Tibial nerve (tissue), 4 donors: Measurements from ENCODE around the gene ACSL5. TPM values are rescaled to one million over a fixed set of nuclear protein-coding genes. Genes with fewer than 3 reads are reported as not detected.
A peak's percentile ranks its signal among the peaks of the same experiment; 100 is the strongest.

Experiments used
- DNase-seq, 2 donors: peaks; one replicate each; pipeline ENCODE4 v3.0.0-alpha.2; 2019; ENCODE audit warnings: low spot score in 2 of 2
- H3K27ac ChIP-seq, 4 donors: fragments of 200-600 bp; sonication (generic) in 3 of 4; one replicate each; pipeline ENCODE4 v1.5.1; 2017 to 2019; ENCODE audit warnings: mild to moderate bottlenecking in 1 of 4
- H3K27me3 ChIP-seq, 2 donors: fragments of 200-600 bp; sonication (generic) in 1 of 2; one replicate each; pipeline versions ENCODE4 v1.5.1 to v1.6.0; 2017 to 2019
- H3K36me3 ChIP-seq, 3 donors: fragments of 200-600 bp; sonication (generic); one replicate each; pipeline ENCODE4 v1.5.1; 2018 to 2019
- H3K4me1 ChIP-seq, 4 donors: fragments of 200-600 bp; sonication (generic) in 3 of 4; one replicate each; pipeline ENCODE4 v1.5.1; 2017 to 2019
- H3K4me3 ChIP-seq, 4 donors: fragments of 200-600 bp; sonication (generic) in 3 of 4; one replicate each; pipeline ENCODE4 v1.5.1; 2017 to 2019; ENCODE audit warnings: mild to moderate bottlenecking in 1 of 4, moderate library complexity in 1 of 4
- H3K9me3 ChIP-seq, 4 donors: fragments of 200-600 bp; sonication (generic) in 3 of 4; one replicate each; pipeline ENCODE4 v1.5.1; 2017 to 2019
- CTCF ChIP-seq, 5 experiments: fragments of 200-600 bp in 3 of 5; fragments of 450-650 bp in 2 of 5; sonication (generic) in 3 of 5; IDR thresholded peaks; one replicate each; pipeline ENCODE4 v1.5.1; 2016 to 2019; ENCODE audit warnings: antibody characterized with exemption in 5 of 5, mild to moderate bottlenecking in 3 of 5, moderate library complexity in 2 of 5
- EP300 ChIP-seq, 2 donors: sonication (generic); formaldehyde crosslinking; IDR thresholded peaks; one replicate each; pipeline ENCODE4 v1.6.1; 2017; ENCODE audit warnings: antibody characterized with exemption in 2 of 2, mild to moderate bottlenecking in 1 of 2
- POLR2A ChIP-seq, 2 donors: fragments of 450-650 bp; IDR thresholded peaks; one replicate each; pipeline ENCODE4 v1.6.1; 2017; ENCODE audit warnings: antibody characterized with exemption in 2 of 2, mild to moderate bottlenecking in 2 of 2, moderate library complexity in 2 of 2
- WGBS, 2 donors: methylation state at CpG; one replicate each; pipeline ENCODE4 v1.1.5; 2018; 5-methylcytosine and 5-hydroxymethylcytosine counted together
- total RNA-seq, 4 donors: library from RNA; depleted of rRNA; stranded (reverse); fragments of >200 nt; gene quantifications; one replicate each; pipeline ENCODE4 v1.1.0, GENCODE V29; 2016

ACSL5 gene
- total RNA-seq, 4 donors from 2014 or later: 12.2 to 22.7 (median 13.1) TPM

- Histone ChIP-seq H3K27me3 (no peaks in the 10 kb centered on the region), H3K4me1 (peaks cover 0 to 27% (median 6%) of the 10 kb centered on the region in 4 donors), H3K9me3 (no peaks in the 10 kb centered on the region), H3K27ac (peak overlapping the region; percentile 69 to 85 (median 78)), H3K36me3 (no peaks in the 10 kb centered on the region), H3K4me3 (no peak overlapping the region)
- TF ChIP-seq EP300 (IDR thresholded peaks at IDR 0.05) (peak; percentile 40 to 60), CTCF (IDR thresholded peaks at IDR 0.05) (no peak)
- WGBS, 2 donors: 60 to 65% methylated on average over 13 of the region's 13 CpGs
- DNase-seq: peak; percentile 54 to 68
Observed at GRCh38 chr10:112360308-112361270, 13.3 kb upstream of the ACSL5 start.

DNA sequence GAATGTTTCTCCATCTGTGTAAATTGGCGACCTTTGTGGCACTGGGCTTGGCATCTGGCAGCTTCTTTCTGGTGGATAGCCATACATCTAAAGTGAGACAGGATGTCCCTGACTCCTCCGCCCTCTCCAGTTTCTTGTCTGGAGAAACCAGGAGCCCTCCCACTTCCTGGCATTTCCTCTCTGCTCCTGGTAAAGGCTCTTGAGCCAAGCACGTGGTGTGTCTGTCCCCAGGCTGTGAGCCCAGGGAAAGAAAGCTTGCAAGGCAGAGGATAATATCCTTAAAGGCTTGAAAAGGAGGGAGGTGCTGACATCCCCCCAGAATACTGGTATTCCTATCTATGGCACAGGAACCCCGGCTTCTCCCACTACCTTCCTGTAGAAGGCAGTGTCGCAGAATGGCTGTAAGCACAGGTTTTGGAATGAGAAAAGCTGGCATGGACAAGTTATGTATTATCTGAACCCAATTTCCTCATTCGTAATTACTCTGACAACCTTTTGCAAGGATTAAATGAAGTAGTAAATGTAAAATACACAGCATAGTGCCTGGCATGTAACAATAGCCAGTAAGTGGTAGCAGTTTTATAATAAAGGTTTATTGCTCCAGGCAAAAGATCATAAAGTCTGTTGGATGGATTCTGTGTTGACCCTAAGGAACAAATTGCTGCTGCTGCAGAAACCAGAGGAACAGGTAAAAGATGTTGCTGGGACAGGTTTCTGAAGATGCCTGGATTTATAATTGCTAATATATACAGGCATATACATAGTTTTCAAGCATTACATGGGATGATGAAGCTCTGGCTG is 11.8 kb upstream of the ACSL5 start:
- no peak overlapping the region for H3K4me3 ChIP-seq
- TF ChIP-seq EP300 (IDR thresholded peaks at IDR 0.05) (peak in 1 of 2 donors; percentile 76), CTCF (IDR thresholded peaks at IDR 0.05) (no peak), POLR2A (IDR thresholded peaks at IDR 0.05) (no peak)
- H3K36me3 ChIP-seq: no peaks in the 10 kb centered on the region
- no peaks in the 10 kb centered on the region for H3K9me3 ChIP-seq
- DNase-seq: peak; percentile 37 to 57
- 54 to 55% methylated on average over 6 of the region's 6 CpGs for WGBS, 2 donors
- peaks cover 0 to 27% (median 6%) of the 10 kb centered on the region in 4 donors for H3K4me1 ChIP-seq
- H3K27me3 ChIP-seq: no peaks in the 10 kb centered on the region
- peak overlapping the region; percentile 19 to 85 (median 78) for H3K27ac ChIP-seq

DNA sequence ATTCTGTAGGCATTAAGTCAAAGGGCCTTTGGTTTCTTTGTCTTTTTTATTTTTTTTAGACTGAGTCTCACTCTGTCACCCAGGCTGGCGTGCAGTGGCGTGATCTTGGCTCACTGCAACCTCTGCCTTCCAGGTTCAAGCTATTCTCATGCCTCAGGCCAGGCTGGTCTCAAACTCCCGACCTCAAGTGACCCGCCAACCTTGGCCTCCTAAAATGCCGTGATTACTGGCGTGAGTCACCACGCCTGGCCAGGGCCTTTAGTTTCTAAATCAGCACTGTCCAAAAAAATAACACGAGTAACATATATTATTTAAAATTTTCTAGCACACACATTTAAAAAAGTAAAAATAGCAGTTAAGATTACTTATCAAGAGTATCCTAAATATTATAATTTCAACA is 11.1 kb upstream of the ACSL5 start:
- Histone ChIP-seq H3K4me3 (no peak overlapping the region), H3K4me1 (peaks cover 0 to 27% (median 6%) of the 10 kb centered on the region in 4 donors), H3K9me3 (no peaks in the 10 kb centered on the region), H3K27ac (peak overlapping the region in 3 of 4 donors; percentile 32 to 85 (median 74)), H3K27me3 (no peaks in the 10 kb centered on the region), H3K36me3 (no peaks in the 10 kb centered on the region)
- peak in 1 of 2 donors; percentile 18 for TF ChIP-seq EP300 (IDR thresholded peaks at IDR 0.05)
- no peak for TF ChIP-seq CTCF (IDR thresholded peaks at IDR 0.05)
- TF ChIP-seq POLR2A (IDR thresholded peaks at IDR 0.05): no peak
- DNase-seq: no peak
- WGBS, 2 donors: 65 to 77% methylated on average over 8 of the region's 8 CpGs

- Histone ChIP-seq H3K4me3 (no peak overlapping the region), H3K9me3 (no peaks in the 10 kb centered on the region), H3K36me3 (no peaks in the 10 kb centered on the region), H3K4me1 (peaks cover 0 to 27% (median 6%) of the 10 kb centered on the region in 4 donors), H3K27ac (peak overlapping the region in 2 of 4 donors; percentile 74 to 85), H3K27me3 (no peaks in the 10 kb centered on the region)
- DNase-seq: no peak
- WGBS, 2 donors: 90% methylated on average over 21 to 22 of the region's 22 CpGs
- TF ChIP-seq EP300 (IDR thresholded peaks at IDR 0.05): no peak
- TF ChIP-seq POLR2A (IDR thresholded peaks at IDR 0.05): no peak
- no peak for TF ChIP-seq CTCF (IDR thresholded peaks at IDR 0.05)
Observed at GRCh38 chr10:112363696-112364688, 9.9 kb upstream of the ACSL5 start.
